Medulla oblongata (tissue), 1 donor: ENCODE results near the gene KCNK2.

Experiments used
- DNase-seq: peaks from one replicate; pipeline ENCODE4 v3.0.0-alpha.2; 2015; ENCODE audit errors: extremely low spot score

The KCNK2 gene

DNA sequence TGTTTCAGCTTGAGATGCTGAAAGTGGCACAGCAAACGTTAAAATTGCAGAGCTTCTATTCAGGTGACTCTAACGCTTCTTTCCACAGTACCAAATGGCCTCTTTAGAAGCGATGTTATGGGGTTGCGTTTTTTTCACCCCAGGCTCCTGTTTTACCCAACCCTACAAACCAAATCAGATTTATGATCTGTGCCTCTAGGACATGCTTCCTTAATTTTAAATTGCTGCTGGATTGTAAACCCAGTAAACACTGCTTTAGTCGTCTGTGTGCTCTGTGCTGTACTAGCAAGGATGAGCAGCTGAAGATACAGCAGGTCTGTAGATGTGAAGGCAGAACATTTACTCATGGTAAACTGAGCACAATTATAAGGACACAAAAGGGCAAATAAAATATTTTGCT, 13.0 kb downstream of the KCNK2 start:
- no peak for DNase-seq

DNA sequence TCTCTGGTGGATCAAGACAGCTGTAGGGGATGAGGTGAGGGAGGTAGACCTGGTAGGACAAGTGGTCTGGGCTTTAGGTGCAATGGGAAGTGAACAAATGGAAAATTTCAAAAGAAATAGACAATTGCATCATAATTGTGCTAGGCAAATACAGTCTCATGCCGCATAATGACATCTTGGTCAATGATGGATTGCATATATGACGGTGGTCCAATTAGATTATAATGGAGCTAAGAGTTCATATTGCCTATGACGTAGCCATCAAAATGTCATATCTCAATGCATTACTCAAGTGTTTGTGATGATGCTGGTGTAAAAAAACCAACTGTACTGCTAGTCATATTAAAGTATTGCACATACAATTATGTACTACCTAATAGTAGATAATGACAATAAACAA, 19.0 kb downstream of the KCNK2 start:
- DNase-seq = no peak

DNA sequence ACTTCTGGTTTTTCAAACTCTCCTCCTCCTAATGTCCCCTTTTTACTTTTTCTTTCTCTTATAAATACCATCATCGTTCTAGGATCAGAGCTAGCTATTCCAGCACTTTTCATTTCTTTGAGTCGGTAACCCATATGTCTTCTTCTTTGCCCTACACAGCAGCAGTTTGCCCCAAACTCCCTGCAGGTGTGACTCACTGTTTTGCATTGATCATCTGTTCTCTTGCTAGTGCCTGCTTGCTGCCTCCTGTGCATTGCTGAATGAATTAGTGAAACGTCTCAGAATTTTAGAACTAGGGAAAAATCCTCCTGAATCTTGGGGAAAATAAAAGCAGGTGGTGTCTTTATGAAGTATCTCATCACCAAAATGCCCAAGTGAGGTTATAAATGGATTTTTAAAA, 21.7 kb downstream of the KCNK2 start:
- no peak for DNase-seq

DNA sequence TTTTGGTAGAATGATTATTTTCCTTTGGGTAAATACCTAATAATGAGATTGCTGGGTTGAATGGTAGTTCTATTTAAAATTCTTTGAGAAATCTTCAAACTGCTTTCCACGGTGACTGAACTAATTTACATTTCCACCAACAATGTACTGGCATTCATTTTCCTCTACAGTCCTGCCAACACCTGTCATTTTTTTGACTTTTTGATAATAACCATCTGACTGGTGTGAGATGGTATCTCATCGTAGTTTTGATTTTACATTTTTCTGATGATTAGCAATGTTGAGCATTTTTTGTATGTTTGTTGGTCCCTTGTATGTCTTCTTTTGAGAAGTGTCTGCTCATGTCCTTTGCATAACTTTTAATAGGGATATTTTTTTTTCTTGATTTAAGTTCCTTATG, 23.5 kb downstream of the KCNK2 start:
- no peak for DNase-seq

DNA sequence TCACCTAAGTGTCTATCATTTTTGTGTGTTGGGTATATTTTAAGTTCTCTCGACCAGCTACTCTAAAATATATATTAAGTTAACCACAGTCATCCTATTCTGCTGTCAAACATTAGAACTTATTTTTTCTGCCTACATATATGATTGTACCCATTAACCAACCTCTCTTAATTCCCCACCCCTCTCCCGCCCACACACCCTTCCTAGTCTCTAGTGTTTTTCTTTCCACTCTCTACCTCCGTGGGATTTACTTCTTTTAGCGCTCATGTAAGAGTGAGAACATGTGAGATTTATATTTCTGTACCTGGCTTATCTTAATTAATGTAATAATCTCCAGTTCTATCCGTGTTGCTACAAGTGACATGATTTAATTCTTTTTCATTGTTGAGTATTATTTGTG, 26.6 kb downstream of the KCNK2 start:
- DNase-seq = no peak

DNA sequence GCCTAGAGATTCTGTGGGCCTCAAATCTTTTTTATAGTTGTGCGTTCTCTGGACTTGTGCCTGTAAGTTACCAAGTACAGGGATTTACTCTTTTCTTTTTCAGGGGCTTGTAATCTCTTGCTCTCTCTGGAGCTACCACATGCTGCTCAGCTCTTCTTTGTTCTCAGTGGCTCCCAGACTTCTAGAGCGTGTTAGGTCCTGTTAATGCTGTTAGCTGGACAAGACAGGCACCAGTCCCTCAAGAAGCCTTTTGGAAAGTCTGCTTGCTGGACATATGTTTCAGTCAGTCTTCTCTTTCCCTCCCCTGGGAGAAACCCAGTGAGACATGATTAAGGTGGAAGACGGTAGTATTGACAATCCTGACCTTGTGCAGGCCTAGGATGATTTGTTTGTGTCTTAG, 29.4 kb downstream of the KCNK2 start:
- DNase-seq = no peak

DNA sequence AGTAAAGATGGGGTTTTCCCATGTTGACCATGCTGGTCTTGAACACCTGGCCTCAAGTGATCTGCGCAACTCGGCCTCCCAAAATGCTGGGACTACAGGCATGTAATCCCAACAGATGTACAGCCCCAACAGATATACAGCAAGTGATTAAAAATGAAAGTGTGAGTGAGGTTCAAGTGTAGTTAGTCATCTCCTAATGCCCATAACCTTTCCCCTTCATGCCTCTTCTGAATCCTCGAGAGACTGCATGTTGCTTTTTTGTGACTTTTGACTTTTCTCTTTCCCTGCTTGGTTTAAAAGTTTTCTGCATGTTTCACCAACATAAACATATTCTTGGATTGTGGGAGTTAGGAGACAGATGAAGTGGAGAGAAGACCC, 31.2 kb downstream of the KCNK2 start:
- DNase-seq = no peak

DNA sequence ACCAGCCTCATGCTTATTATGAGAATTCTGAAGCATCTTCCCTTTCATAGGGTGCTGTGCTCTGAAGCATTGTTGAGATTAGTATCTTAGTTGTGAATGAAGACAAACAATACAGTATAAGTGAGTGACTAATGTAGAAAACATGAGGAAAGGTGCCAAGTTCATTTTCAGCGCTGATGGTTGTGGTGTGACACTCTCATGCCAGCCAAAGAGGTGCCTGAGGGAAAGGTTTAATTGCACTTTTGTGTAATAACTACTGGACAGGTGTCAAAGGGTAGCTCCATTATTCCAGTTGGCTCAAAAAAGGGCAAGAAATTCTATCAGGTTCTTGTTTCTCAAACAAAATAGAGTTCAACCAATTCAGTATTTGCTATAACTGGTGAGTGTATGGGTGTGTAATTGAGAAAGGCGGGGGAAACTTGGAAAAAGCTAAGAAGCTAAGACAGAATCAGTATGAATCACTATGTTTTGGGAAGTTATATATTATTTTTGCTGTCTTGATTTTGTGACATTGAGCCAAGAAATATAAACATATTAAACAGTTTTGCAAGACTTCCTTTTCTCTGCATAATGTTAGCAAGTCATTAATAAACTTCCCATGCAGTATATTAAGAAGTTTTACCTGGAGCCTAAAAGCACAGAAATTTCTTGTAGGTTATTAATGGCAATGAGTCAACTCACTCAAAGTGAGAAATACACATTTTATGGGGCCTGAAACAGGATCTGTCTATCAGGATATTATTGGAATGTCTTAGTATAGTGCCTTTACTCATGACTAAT, 31.8 kb downstream of the KCNK2 start:
- DNase-seq = no peak

DNA sequence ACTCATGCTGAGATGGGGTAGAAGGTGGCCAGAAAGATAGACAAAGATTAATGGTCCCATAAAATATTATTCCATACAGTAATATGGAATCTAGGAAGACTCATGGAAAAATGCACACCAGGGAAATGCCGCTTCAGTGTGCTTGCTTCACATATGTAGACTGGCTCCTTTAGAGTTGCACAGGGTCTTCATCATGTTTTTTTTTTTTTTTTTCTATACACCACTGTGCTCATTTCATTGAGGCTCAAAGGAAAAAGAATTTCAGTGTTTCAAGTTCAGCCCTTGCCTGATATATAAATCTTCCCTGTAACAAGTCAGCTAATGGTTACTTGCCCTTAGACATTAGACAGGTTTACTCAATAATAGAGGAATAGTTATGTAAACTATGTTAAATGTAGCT, 33.2 kb downstream of the KCNK2 start:
- DNase-seq = no peak

DNA sequence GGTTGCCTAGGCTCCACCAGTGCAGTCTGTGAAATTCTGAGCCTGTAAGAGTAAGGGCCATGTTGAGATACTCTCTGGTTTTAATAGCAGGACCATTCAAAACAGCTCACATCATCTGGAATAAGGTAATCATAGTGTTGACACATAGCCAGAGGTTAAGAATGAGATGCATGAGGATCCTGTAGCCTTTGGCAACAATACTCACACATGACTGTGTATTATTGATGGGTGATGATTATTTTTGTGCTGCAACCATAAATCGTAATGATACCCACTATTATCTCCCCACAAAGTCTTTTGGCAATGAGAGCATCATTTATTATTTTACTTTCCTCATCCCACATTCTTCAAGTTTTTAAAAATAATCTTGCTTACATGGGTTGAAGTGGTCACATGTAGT, 35.5 kb downstream of the KCNK2 start:
- no peak for DNase-seq

DNA sequence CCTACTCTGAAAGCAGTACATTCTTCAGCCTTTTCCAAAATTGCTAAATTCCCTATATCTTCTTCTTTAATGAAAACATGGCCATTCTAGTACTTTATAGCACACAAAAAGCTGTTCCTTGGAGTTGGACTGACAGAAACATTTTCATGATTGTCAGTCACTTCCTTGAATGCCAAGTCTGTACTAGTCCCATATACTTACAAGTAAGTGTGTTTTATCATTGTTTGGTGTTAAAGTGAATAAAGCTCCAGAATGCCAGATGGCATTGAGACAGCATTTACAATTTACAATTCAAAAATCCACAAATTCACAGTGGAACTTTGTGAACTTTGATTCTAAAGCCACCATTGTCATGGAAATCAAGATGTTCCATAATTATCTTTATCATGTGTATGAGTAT, 36.5 kb downstream of the KCNK2 start:
- no peak for DNase-seq

DNA sequence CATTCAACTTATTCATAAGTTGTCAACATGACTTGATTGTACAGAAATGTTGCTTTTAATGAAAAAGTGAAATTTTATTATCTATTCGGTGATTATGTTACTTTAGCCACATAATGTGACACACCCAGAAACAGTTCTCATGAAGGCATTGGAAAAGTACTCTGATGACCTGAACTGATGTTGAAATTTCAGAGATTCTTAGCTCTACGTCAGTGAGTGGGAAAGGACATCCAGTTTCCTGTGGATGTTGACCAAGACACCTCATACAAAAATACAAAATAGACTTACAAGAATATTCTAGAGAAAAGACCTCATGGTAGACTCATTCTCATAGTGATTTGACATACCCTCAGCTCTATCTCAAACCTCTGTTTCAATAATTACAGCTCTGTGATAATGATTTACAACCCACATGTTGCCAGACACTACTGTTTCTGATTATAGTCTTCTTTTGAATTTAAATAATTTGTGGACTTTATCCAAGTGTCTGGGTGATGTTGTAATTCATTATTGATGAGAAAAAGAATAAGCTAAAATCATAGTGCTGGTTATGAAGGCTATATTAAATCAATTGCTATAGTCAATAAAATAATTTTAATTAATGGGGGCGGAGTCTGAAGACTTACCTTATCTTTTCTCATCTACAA, 37.3 kb downstream of the KCNK2 start:
- DNase-seq = no peak

DNA sequence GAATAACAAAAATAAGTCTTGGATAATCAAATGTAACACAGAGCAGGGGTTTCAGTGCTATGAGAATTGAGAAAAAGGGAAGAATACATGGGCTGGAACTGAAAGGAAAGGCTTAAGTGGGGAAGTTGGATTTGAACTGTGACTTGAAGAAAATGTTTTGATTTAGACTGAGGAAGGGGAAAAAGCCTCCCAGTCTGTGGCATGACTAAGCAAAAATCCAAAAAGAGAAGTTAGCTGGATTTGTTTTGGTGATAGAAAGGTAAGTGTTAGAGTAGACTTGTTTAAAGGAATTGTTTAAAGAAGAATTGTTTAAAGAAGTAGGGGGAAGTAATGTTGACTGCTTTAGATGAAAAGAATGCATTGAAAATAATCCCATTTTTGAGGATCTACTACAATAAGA, 46.0 kb downstream of the KCNK2 start:
- DNase-seq = no peak

DNA sequence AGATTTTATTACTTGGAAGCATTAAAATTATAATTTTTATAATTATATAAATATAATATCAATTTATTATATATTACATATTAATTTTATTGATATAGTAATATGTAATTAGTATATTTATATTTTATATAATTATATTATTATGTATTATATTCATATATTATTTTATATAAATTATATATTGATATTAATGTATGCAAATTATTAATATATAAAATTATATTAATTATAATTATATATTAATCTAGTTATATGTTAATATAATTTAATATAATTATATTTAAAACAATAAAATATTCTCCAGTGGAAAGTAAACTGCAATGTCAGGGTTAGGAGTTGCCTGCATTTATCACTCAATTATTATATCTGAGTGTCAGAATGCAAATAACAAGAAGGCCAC, 48.8 kb downstream of the KCNK2 start:
- DNase-seq = no peak

DNA sequence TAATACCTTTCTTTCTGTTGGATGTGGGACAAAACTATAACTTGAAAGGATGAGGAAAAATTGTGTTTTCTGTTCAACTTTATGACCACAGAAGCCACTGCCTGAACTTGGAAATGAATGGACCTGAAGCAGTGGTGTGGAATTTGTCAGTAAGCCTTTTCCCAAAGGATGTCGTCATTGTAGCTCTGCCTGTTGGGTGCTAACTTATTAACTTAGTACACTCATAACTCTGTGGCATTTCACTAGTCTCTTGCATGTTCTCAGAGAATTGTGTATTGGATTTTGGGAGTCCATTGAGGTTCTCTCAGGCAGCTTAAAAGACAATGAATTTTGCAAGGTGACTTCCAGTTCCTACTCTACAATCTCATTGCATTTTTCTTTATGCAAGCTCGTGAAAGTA, 49.6 kb downstream of the KCNK2 start:
- DNase-seq = no peak

DNA sequence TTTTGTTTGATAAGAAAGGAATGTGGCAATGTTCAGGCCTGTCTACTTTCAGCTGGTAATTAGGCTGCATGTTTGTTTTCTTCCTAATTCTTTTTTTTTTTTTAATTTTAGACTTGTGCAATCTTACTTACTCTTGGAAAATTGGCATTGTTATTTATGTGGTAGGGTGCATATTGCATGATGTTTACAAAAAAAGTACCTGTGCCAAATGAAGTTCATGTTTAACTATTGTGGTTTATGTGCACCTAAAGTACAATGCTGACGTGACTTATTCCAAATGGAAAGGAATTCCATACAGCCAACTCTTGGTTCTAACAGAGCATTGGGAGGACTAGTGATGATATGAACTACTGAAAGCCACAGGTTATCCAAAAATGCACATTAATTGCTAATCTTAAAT, 51.0 kb downstream of the KCNK2 start:
- no peak for DNase-seq

DNA sequence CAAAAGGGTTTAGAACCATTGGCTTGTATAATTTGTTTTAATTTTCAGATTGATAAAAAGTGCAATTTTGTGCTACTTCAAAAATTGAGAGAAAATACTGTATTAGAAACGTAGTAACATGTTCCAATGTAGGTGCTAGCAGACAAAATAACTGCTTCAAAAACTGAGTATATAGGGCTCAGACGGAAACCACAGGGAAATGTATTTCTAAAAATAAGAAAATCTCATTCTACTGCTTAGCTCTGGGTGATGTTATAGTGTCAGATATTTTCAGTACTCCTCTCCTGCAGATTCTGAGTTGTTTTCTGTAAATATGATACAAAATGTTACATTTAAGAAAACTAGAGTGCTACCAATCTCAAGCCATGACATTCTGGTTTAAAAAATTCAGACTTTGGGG, 55.4 kb downstream of the KCNK2 start:
- DNase-seq = no peak

DNA sequence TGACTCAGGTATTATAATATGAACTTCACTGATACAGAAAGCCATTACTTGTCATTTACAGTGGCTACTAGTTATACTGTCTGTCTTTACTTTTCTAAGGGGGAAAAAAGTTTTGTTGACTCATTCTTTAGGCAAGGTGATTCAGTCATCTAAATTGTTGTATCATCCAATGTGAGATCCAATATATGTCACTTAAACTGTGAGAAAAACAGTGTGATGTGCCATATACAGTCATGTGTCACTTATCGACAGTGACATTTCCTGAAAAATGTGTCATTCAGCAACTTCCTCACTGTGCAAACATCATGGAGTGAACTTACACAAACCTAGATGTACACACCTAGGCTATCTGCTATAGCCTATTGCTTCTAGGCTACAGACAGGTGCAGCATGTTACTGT, 57.6 kb downstream of the KCNK2 start:
- no peak for DNase-seq

DNA sequence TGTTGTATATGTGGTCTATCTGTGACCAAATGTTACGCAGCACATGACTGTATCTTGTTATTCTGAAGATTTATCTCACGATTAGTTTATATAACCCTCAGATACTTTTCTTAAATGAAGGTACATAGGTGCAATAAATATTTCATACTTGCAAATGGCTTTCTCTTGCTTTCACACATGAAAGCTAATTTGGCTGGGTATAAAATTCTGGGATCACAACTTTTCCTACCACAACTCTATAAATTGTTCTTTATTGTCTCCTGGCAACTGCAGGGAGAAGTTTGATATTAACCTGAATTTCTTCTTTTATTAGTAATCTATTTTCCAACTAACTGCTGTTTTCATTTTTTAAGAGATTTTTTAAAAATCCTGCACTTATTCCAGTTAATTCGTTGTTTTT, 58.9 kb downstream of the KCNK2 start:
- DNase-seq = no peak

DNA sequence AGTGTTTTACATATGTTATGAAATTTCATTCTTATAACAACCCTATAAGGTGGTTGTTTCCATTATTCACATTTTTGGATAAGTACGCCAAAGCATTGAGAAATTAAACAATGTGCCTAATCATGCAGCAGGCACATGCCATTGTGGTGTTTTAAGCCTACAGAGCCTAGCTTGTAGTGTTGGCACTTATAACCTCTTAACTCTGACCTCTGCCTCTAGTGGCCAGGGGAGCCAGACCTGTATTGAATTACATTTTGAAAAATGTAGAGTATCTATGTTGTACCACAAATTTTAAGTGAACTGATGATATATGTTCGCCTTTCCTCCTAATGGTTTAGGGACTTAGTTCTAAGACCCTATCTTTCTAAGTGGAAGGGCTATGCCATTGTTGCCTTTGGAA, 61.0 kb downstream of the KCNK2 start:
- no peak for DNase-seq

DNA sequence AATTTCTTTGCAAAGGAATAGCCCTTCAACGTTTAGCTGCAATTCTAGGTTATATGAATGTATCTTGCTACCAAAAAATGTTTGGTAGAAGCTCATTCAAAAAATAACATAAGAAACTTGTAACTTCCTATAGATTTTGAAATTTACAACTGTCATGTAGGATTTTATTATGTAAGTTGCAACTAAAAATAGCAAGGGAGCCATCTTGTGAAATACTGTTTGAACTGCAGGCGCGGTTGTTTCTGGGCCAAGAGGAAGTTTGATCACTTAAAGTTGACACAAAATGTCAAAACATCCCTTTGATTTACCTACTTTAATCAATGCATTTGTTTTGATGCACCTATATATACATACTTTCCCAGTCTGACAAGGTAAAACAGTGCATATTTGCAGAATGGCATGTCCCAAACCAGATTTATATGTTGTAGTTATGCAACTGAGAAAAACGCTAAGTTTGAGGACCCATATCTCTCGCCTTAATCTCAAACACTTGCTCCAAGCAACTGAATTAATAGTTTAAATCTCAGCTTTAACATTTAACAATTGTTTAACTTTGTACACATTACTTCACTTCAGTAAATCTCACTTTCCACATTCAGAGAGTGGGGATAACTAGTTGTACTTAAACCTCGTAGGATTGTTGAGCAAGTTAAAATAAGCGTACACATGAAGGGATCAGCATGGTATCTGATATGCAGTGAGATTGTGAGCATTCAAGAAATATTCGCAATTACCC, 63.9 kb downstream of the KCNK2 start:
- peak; percentile 10 for DNase-seq

DNA sequence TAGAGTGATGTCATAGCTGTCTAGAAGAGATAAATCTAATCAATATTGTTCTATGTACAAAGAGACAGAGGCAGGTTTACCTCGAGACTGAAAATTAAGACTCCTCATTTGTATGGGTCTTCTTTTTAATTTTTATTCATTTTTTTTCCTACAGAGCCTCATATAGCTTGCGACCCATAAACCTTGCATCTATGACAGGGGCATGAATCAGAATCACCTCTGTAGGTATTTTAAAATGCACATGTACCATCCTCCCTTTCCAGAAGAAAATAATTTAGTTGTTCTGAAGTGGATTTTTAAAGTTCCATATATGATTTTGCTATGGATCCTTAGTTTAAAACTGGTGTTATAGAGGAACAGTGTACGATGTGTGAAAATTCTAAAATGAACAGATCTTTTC, 64.5 kb downstream of the KCNK2 start:
- no peak for DNase-seq
